HG03139 (cell line): ENCODE measurements around the gene SPRR2E.
"Not testable (repeated sequence)": the region's sequence is repeated elsewhere in the genome, so short reads cannot be mapped to it uniquely, and the experiment has no call there.

Experiments
- ATAC-seq: cut with Tn5 transposase; IDR thresholded peaks from one replicate; pipeline ENCODE4 v1.9.1; 2021; ENCODE audit not compliant: unreplicated experiment

The SPRR2E gene

DNA sequence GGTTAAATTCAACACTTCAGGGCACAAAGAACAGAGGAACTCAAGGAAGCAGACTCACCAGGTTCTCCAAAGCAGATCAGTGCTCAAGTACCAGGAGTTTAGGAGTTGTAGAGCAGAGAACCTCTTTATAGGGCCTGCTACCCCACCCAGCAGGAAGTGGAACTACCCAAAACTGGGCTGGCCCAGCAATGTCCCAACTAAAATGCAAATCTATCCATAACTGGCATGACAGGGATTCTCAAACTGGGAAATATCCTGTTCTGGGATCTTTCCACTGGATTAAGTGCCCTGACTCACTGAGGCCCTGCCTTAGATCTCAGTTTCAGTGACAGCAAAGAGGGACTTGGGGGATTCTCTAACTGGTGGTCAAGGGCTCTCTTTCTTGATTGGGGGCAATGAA lies at the start of gene SPRR2E:
TSS of gene SPRR2E (minus strand) at position 101 of the 400 bp plus-strand sequence. CDS start 775 bp downstream, outside the sequence.
- no peak for ATAC-seq

DNA sequence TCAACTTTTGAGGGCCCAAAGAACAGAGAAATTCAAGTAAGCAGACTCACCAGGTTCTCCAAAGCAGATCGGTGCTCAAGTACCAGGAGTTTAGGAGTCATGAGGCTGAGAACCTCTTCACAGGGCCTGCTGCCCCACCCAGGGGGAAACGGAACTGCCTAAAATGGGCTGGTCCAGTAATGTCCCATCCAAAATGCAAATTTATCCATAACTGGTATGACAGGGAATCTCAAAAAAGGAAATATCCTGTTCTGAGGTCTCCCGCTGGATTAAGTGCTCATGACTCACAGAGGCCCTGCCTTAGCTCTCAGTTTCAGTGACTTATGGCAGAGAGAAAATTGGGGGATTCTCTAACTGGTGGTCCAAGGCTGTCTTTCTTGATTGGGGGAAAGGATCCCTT lies 47.1 kb upstream of the SPRR2E start:
- no peak for ATAC-seq

DNA sequence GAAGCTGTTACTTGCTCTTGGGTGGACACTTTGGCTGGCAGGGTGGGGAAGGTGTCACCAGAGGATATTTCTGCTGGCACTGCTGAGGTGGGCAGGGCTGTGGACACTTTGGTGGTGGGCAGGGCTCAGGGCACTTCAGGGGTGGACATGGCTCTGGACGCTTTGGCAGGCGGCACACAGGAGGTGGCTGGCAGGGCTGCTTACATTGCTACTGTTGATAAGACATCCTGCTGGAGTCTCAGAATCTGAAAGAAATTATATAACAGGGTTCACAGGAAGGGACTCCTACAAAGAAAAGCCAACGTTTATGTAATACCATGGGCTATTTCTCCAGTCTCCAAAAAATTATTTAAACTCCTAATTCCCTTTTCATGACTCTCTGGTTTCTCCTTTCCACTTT lies 46.2 kb upstream of the SPRR2E start:
- ATAC-seq = no peak

DNA sequence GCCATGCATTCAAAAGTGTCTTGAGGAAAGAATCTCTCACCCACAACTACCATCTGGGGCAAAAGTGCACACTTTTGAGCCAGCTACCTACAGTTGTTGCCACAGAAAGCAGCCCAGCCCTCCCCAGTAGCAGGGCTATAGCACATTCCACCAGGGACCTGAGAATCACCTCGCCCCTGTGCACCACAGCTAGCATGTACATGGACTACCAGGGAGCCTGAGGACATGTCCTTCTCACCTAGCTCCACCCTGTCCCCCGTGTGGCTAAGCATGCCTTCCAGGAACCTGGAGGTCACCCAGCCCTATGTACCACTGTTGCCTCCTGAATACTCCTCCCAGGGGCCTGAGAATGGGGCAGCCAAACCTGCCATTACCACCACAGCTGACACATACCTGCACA lies 39.4 kb upstream of the SPRR2E start:
- no peak for ATAC-seq

DNA sequence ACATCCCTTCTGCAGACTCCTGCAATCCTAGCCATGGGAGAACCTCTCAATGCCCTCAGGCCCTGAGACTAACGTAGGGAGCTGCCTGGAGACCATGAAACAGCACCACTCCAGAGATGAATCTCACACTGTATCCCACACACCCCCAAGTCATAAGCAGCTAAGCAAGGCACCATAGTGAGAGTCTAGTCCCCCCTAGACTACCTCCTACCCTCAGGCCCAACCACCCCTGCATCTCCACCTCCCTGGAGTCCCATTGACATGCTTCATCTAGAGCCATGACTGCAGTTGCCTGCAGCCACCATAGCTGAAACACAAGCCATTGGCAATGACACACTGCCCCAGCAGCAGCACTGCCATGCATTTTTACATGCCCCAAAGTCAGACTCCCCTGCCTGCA lies 38.9 kb upstream of the SPRR2E start:
- ATAC-seq = no peak

DNA sequence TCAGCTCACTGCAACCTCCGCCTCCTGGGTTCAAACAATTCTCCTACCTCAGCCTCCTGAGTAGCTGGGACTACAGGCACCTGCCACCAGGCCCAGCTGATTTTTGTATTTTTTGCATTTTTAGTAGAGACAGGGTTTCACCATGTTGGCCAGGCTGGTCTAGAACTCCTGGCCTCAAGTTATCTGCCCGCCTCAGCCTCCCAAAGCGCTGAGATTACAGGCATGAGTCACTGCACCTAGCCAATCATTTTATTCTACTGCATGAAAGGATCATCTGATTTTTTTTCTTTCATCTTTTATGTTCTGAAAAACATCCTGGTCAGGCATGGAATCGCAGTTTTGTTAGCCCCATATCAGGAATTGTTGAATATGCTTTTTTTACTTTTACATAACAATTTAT lies 34.4 kb upstream of the SPRR2E start:
- not testable (repeated sequence) for ATAC-seq

DNA sequence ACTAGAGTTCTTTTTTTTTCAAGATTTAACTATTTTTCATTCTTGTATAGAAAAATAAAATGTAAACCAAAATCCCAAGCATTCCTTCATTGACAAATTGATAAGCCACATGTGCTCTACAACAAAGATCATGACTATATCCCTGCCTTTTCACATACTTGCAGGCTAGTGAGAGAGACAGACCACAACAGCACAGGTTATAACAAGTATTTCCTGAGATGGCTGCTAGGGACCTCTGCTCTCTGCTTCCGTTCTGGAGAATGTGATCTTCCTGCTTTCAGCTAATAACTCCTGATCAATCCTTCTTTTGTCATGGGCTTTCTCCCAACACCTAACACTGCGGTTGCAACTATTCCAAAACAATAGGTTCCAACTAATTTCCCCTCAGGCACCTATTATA lies 33.0 kb upstream of the SPRR2E start:
- no peak for ATAC-seq

DNA sequence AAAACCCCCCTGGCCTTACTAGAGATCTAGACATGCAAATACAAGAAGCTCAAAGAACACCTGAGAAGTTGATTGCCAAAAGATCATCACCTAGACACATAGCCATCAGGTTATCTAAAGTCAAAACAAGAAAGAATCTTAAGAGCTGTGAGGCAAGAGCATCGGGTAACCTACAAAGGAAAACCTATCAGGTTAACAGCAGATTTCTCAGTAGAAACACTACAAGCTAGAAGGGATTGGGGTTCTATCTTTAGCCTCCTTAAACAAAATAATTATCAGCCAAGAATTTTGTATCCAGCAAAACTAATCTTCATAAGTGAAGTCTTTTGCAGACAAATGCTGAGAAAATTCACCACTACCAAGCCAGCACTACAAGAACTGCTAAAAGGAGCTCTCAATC lies 31.2 kb upstream of the SPRR2E start:
- ATAC-seq = no peak

DNA sequence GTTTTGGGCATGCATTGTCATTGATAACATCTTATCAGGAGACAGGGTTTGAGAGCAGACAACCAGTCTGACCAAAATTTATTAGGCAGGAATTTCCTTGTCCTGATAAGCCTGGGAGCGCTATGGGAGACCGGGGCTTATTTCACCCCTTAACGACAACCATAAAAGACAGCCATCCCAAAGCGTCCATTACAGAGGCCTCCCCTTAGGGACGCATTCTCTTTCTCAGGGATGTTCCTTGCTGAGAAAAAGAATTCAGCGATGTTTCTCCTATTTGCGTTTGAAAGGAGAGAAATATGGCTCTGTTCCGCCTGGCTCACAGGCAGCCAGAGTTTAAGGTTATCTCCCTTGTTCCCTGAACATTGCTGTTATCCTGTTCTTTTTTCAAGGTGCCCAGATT lies 29.5 kb upstream of the SPRR2E start:
- not testable (repeated sequence) for ATAC-seq

DNA sequence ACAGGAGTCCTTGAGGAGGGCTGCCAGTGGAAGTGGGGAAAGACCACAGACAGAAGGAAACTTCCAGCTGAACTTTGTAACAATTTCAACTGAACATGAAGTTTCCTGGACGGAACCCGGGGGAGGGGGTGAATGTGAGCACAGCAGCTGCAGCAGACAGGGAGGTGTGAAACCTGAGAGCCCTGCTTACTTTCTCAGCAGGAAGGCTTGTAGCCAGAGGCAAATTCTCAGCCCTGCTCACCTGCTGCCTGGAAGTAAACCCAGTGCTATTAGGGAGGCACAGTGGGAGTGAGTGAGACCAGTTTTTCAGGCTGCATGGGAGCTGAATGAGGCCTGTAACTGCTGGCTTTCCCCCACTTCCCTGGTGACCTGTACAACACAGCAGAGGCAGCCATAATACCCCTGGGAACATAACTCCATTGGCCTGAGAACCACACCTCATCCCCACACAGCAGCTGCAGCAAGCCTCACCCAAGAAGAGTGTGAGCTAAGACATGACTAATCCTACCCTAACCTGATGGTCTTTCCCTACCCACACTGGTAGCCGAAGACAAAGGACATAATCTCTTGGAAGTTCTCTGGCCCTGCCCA lies 28.6 kb upstream of the SPRR2E start:
- no peak for ATAC-seq

DNA sequence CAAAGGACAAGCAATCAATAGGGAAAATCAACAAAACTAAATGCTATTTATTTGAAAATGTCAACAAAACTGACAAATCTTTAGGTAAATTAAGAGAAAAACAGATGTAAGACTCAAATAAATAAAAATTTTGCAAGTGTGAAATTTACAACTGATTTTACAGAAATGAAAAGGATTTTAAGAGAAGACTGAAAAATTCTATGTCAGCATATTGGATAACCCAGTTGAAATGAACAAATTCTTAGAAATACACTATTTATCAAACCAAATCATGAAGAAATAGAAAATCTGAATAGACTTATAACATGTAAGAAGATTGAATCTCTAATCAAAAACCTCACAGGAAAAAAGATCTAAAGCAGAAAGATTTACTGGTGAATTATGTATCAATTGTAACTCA lies 26.6 kb upstream of the SPRR2E start:
- ATAC-seq = no peak

DNA sequence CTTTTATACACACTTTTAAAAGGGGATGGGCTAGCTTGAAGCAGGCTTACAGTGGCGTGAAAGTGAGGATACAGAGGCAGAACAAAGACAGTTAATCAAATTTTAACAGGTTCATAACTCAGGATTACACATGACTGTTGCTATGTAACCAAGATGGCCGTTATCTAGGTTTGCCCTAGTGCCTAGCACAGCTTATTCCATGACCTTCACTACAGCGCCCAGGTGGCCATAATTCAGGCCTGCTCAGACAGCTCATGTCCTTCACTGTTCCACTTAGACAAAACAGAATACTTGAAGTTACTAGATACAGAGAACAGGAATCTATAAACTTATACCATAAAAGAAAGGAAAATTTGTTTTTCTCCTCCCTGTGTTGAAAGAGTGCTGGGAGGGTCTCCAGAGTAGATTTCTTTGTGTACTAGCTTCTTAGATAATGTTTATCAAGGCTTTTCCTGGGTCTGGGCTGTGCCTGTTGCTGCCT lies 25.2 kb upstream of the SPRR2E start:
- no peak for ATAC-seq

DNA sequence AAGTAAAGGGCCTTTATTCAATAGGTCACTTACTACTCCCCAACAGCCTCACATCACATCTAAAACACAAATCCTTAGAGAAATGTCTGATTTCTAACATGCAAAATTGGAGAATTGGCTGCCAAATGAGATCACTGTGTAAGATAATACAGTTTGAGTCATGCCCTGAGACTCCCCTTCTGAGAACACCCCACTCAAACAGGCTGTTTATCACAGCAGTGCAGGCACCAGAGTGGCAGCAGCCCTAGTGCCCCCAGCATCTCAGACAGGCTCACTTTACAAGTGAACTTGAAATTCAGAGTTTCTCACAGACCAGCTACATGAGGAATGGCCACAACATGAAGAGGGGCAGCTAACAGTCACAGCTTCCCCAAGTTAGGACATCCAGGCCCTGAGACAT lies 20.9 kb upstream of the SPRR2E start:
- not testable (repeated sequence) for ATAC-seq

DNA sequence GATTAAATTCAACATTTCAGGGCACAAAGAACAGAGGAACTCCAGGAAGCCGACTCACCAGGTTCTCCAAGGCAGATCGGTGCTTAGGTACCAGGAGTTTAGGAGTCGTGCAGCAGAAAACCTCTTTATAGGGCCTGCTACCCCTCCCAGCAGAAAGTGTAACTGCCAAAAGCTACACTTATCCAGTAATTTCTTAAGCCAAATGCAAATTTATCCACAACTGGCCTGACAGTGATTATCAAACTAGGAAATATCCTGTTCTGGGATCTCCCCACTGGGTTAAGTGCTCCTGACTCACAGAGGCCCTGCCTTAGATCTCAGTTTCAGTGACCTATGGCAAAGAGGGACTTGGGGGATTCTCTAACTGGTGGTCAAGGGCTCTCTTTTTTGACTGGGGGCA lies 19.1 kb upstream of the SPRR2E start, which contains the start of gene SPRR2F:
TSS of gene SPRR2F (minus strand) at position 101 of the 400 bp plus-strand sequence. CDS start 783 bp downstream, outside the sequence.
- no peak for ATAC-seq

DNA sequence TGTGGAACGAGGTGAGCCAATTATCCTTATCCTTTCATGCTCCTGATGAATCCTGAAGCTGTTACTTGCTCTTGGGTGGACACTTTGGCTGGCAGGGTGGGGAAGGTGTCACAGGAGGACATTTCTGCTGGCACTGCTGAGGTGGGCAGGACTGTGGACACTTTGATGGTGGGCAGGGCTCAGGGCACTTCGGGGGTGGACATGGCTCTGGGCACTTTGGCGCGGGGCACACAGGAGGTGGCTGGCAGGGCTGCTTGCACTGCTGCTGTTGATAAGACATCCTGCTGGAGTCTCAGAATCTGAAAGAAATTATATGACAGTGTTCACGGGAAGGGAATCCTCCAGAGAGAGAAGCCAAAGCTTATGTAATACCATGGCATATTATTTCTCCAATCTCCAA lies 18.1 kb upstream of the SPRR2E start:
- not testable (repeated sequence) for ATAC-seq

DNA sequence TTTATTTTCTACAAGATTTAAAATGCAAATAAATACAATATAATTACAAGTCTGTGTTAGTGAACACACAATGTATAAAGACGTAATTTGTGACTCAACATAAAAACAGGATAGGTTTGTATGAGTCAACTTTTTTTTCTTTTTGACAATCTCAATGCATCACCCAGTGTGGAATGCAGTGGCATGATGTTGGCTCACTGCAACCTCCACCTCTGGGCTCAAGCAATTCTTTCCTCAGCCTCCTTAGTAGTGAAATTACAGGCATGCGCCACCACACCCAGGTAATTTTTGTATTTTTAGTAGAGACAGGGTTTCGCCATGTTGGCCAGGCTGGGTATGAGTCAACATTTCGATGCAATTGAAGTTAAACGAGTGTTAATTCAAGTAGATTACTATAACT lies 5.9 kb upstream of the SPRR2E start:
- ATAC-seq = no peak

DNA sequence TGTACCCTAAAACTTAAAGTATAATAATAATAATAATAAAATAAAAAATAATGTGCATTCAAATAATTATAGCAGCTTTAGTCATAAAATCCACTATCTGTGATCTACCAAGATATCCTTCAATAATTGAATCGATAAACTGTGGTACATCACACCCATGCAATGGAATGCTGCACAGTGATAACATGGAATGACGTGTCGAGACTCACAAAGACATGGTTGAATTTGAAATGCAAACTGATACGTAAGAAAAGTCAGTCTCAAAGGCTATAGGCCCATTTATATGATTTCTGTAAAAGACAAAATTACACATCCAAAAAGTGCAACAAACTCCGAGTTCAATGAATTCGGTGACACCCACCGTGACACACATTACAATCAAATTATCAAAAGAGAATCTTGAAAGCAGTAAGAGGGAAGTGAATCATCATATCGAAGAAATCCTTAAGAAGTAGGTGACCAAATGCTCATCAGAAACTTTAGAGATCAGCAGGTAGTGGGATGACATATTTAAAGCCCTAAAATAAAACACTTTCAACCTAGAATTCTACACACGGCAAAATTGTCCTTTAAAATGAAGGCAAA lies 5.2 kb upstream of the SPRR2E start:
- no peak for ATAC-seq

DNA sequence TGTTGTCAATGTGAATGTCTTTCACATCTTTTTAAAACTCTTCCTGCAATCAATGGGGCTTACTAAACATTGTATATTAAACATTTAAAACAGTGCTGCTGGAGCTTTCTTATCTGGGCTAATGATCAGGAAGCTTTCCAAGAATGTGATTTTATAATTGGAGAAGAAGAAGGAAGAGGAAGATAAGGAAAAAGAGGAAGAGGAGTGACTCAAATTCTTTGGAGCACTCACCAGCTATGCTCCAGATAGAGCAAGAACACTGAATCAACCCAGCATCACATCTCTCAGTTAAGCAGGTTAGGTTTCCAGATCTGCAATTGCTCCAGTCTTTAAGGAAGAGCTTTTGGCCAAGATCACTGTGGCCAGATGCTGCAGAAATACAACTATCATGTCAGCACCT lies 1.4 kb upstream of the SPRR2E start:
- ATAC-seq = no peak

DNA sequence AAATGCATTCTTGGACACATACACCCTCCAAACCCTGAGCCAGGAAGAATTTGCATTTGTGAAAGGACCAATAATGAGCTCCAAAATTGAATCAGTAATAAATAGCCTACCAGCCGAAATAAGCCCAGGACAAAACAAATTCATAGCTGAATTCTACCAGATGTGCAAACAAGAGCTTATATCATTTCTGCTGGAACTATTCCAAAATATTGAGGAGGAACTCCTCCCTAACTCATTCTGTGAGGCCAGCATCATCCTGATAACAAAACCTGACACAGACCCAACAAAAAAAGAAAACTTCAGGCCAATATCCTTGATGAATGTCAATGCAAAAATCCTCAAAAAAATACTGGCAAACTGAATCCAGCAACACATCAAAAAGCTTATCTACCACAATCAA lies 6.7 kb downstream of the SPRR2E start:
- no peak for ATAC-seq

DNA sequence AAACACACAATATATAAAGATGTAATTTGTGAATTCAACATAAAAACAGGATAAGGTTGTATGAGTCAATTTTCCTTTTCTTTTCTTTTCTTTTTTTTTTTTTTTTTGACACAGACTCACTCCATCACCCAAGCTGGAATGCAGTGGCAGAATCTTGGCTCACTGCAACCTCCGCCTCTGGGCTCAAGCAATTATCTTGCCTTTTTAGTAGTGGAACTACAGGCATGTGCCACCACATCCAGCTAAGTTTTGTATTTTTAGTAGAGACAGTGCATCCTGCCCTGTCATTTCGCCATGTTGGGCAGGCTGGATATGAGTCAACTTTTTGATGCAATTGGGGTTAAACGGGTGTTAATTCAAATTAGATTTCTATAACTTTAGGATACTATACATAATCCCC lies 12.6 kb downstream of the SPRR2E start:
- no peak for ATAC-seq

DNA sequence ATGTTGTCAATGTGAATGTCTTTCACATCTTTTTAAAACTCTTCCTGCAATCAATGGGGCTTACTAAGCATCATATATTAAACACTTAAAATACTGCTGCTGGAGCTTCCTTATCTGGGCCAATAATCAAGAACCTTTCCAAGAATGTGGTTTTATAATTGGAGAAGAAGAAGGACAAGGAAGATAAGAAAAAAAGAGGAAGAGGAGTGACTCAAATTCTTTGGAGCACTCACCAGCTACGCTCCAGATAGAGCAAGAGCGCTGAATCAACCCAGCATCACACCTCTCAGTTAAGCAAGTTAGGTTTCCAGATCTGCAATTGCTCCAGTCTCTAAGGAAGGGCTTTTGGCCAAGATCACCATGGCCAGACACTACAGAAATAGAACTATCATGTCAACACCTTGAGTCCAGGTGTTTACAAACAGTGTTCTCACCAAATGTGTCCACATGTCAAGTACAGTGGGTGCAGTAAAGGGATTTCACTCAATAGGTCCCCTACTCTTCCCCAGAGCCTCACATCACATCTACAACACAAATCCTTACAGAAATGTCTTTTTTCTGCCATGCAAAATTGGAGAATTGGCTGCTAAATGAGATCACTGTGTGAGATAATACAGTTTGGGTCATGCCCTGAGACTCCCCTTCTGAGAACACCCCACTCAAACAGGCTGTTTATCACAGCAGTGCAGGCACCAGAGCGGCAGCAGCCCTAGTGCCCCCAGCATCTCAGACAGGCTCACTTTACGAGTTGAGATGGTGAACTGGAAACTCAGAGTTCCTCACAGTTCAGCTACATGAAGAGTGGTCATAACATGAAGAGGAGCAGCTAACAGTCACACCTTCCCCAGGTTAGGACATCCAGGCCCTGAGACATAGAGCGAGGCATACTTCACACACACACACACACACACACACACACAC lies 21.3 kb downstream of the SPRR2E start:
- no peak for ATAC-seq

DNA sequence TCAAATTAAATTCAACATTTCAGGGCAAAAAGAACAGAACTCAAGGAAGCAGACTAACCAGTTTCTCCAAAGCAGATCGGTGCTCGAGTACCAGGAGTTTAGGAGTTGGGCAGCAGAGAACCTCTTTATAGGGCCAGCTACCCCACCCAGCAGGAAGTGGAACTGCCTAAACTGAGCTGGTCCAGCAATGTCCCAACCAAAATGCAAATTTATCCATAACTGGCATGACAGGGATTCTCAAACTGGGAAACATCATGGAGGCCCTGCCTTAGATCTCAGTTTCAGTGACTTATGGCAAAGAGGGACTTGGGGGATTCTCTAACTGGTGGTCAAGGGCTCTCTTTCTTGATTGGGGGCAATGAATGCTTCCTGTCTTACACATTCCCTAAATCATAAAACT lies 22.8 kb downstream of the SPRR2E start, which contains the start of gene SPRR2B:
TSS of gene SPRR2B (minus strand) at position 101 of the 400 bp plus-strand sequence. CDS start 772 bp downstream, outside the sequence.
- no peak for ATAC-seq
